GM19238 (cell line): ENCODE measurements around the gene LIG3.
"Not testable (repeated sequence)": the region's sequence is repeated elsewhere in the genome, so short reads cannot be mapped to it uniquely, and the experiment has no call there.

Source experiments
- DNase-seq: peaks from one replicate; pipeline ENCODE4 v3.0.0; 2011; ENCODE audit warnings: low spot score; ENCODE audit not compliant: insufficient read length

The LIG3 gene

GRCh38 chr17:35041390-35041789 lies 61.1 kb downstream of the LIG3 start:
- no peak for DNase-seq

- no peak for DNase-seq
Measured at GRCh38 chr17:35044181-35044580, 63.9 kb downstream of the LIG3 start.

DNA sequence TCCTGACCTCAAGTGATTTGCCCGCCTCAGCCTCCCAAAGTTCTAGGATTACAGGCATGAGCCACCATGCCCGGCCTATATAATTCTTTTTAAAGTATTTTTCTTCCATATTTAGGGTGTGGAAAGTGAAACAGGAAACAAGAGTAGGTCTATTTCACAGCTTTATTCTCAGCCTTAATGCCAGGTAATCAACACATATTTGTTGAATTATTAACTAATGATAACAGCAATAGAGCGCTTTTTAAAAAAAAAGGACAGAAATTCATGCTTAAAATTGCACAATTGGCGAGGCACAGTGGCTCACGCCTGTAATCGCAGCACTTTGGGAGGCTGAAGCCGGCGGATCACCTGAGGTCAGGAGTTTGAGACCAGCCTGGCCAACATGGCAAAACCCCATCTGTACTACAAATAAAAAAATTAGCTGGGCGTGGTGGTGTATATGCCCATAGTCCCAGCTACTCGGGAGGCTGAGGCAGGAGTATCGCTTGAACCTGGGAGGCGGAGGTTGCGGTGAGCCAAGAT lies 65.2 kb downstream of the LIG3 start:
- not testable (repeated sequence) for DNase-seq

GRCh38 chr17:35046245-35046644 lies 65.9 kb downstream of the LIG3 start:
- DNase-seq, result no peak

DNA sequence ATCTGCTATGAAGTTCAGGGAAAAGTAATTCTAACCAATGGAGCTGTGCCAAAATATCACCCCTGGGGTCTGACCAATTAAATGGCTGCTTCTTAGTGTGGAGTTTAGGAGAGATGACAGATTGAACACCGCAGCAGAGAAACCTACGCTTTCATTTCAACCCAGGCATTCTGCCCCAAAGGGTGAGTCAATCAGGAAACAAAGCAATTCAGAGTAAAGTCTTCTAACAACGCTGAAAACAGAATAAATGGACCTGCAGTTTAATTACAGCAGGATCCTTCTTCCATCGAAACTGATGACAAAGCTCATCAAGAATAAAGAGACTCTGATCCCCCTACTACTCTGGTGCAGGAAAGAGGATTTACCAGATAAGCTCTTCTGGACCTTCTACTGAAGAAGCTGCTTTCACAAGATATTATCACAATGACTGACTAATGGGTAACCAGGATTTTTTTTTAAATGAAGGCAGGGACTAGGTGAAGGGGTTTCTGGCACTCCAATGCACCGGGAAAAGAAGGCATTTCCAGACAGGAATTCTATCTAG lies 66.5 kb downstream of the LIG3 start:
- DNase-seq, result peak; percentile 51

GRCh38 chr17:35048685-35049379 lies 68.5 kb downstream of the LIG3 start:
- no peak for DNase-seq

- DNase-seq, result no peak
Measured at GRCh38 chr17:35050170-35050569, 69.9 kb downstream of the LIG3 start.

DNA sequence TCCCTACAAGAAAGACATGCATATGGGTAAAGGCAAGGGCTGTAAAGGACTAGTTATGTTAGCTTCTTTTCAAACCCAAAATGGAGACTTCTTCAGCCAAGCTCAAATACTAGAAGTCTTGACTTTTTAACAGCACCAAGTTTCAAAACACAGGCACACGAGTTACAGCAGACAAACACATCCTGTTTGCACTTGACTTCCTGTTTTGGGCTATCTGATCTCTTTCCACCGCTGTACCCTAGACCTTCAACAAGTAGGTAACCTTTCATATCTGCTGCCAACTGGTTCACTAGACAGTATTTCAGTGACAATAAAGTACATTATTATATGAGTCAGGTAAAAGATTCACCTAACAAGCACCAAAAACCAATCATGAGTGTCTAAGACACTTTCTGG lies 70.9 kb downstream of the LIG3 start:
- DNase-seq, result peak; percentile 33

DNA sequence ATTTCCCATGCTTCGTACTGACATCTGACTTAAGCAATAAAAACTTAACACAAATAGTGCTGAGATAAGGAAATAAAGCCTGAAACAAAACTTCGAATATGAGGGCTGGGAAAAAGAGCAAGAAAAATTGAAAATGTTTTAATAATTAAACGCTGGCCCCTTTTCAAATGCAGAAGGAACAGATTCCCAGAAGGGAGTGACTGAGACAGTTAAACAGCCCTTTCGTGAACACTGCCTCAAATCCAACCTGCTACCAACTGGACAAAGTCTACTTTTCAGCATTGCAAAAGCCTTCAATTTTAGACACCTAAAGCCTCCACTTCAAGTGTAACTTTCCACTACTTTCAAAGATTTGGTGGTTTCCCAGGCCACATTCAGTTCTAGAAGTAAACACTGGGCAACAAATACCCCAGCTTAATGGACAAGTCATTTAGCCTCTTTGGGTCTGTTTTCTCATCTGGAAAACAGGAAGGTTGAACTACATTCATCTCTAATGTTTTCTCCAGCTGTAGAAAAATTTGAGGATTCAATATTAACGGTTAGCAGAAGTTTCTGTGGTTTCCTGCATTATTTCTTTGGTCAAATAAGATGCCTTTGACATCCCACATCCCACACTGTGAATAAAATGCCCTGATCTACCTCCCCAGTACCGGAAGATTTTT lies 71.4 kb downstream of the LIG3 start:
- DNase-seq, result no peak

DNA sequence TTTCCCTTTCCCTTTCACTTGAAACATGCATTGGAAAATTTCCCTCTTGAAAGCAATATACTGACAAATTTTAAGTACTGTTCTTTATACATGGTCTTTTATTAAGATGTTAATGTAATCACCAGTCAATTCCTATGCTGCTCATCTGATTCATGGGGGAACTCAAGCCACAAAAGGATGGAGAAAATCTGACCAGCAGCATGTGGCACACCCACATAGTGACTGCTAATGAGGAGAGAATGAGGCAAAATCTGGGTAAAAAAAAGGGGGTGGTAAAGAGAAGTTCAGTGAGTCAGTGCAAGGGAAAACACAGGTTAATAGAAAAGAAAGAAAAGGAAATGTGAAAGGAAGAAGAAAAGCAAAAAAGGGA lies 71.9 kb downstream of the LIG3 start:
- DNase-seq, result no peak

GRCh38 chr17:35052780-35053179 lies 72.5 kb downstream of the LIG3 start:
- no peak for DNase-seq

DNA sequence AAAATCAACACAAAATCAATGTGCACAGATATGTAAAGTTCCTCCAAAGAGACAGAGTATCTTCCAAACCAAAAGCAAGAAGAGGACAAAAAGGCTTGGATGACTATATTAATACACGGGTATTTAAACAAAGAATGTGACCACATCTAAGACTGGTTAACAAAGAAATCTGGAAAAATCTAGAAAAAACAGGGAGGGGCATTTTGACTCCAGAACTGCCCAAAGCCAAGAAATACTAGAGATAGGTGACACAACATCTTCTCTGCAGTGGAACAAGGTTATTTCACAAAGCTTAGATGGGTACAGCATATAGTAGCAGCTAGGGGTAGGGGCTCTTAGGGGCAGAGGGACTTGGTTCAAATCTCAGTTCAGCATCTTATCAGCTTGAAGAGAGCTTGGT lies 72.9 kb downstream of the LIG3 start:
- DNase-seq, result no peak

DNA sequence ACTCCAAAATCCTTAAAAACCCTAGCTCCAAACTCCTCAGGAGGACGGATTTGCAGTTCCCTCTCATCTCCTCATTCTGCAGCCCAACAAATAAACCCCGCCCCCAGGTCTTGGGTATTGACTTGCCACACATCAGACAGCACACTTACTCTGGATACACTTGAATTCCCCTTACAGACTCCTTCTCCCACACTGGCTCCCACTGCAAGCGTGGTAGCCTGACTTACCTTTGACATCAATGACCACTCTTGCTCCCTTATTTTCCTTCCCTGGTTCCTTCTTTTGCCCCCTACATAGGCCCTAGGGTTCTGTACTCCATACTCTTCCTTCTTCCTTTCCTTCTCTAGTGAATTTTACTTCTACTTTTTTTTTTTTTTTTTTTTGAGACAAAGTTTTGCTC lies 75.7 kb downstream of the LIG3 start:
- DNase-seq, result no peak

- DNase-seq, result no peak
Measured at GRCh38 chr17:35057332-35057915, 77.1 kb downstream of the LIG3 start.
